K562 (cell line): ENCODE results near the gene FERD3L. TPM values are rescaled to one million over a fixed set of nuclear protein-coding genes. Genes with fewer than 3 reads are reported as not detected.

Experiments
- ATAC-seq: fragments of 200-7000 bp; cut with Tn5 transposase; 3 replicates; pipeline ENCODE4 v1.9.1; 2020; ENCODE audit warnings: moderate library complexity
- BruUV-seq: library from RNA; stranded (reverse); fragments of 400-500 nt; replicated peaks from 2 replicates; lab custom pipeline; 2021; lab: Mats Ljungman, UMichigan
- CTCF ChIA-PET: fragments of 300-600 bp; formaldehyde crosslinking; extraction: SDS; loops from one replicate; lab custom pipeline; 2021; ENCODE audit warnings: low intra/inter-chr PET ratio; lab: Yijun Ruan, JAX
- POLR2A ChIA-PET: fragments of 300-600, 350-650 bp; sonication (Branson Sonifier 250); formaldehyde crosslinking; extraction: SDS; loops from one replicate; lab custom pipeline; 2021; ENCODE audit warnings: antibody characterized with exemption, inconsistent platforms; lab: Yijun Ruan, JAX
- DNase-seq, 4 experiments: peaks; one replicate each; pipeline versions ENCODE4 v3.0.0 to v3.0.0-alpha.2; 2011 to 2018; ENCODE audit warnings: low spot score in 3 of 4, mixed read lengths in 3 of 4; ENCODE audit errors: extremely low read depth in 1 of 4
- FAIRE-seq: peaks from 2 replicates; lab custom pipeline; 2011; peaks lifted over from hg19 to GRCh38; lab: Jason Lieb, UNC
- H2AFZ ChIP-seq: 2 replicates; pipeline ENCODE4 v1.6.0; 2011; ENCODE audit warnings: low read depth, low read length, control low read depth, inconsistent platforms
- H3K27ac ChIP-seq: fragments of 200-600 bp; 3 replicates; pipeline ENCODE4 v1.8.0; 2011; ENCODE audit warnings: low read depth, mild to moderate bottlenecking, control low read depth, inconsistent platforms, low read length, moderate library complexity, mixed read lengths; ENCODE audit errors: extremely low read depth
- H3K27me3 ChIP-seq, 2 experiments: fragments of 300-600 bp in 1 of 2; 2 replicates in 1 of 2; 3 replicates in 1 of 2; pipeline versions ENCODE4 v1.6.0 to v1.8.0; 2011; ENCODE audit warnings: inconsistent platforms in 2 of 2, low read length in 2 of 2, mild to moderate bottlenecking in 1 of 2, mixed read lengths in 1 of 2, moderate library complexity in 1 of 2; ENCODE audit not compliant: control insufficient read depth in 2 of 2, insufficient read depth in 2 of 2
- H3K36me3 ChIP-seq: fragments of 300-600 bp; 3 replicates; pipeline ENCODE4 v1.8.0; 2011; ENCODE audit warnings: mild to moderate bottlenecking, low read length, inconsistent platforms; ENCODE audit not compliant: control insufficient read depth, insufficient read depth
- H3K4me1 ChIP-seq, 2 experiments: fragments of 200-600 bp in 1 of 2; replicated peaks in 1 of 2; 2 replicates in 1 of 2; 3 replicates in 1 of 2; pipeline versions ENCODE4 v1.5.1 to v1.8.0; 2011; ENCODE audit warnings: inconsistent platforms in 2 of 2, low read length in 2 of 2, mild to moderate bottlenecking in 1 of 2, mixed read lengths in 1 of 2, moderate library complexity in 1 of 2; ENCODE audit not compliant: control insufficient read depth in 2 of 2, insufficient read depth in 2 of 2
- H3K4me2 ChIP-seq: 2 replicates; pipeline ENCODE4 v1.6.1; 2011; ENCODE audit warnings: low read length, control low read depth, inconsistent platforms, mixed read lengths; ENCODE audit not compliant: insufficient read depth
- H3K4me3 ChIP-seq: fragments of 200-600 bp; sonication (generic), shearing (Covaris generic); 2 replicates; pipeline ENCODE4 v1.5.1; 2016; ENCODE audit warnings: control low read depth, inconsistent platforms
- H3K79me2 ChIP-seq: fragments of 200-600 bp; 3 replicates; pipeline ENCODE4 v1.8.0; 2011; ENCODE audit warnings: low read length, inconsistent platforms; ENCODE audit not compliant: control insufficient read depth, insufficient read depth
- H3K9ac ChIP-seq, 2 experiments: 2 replicates each; pipeline versions ENCODE4 v1.6.0 to v1.6.1; 2011; ENCODE audit warnings: low read depth in 2 of 2, low read length in 2 of 2, control low read depth in 1 of 2, inconsistent platforms in 1 of 2, mild to moderate bottlenecking in 1 of 2, mixed read lengths in 1 of 2; ENCODE audit not compliant: insufficient read depth in 1 of 2
- H3K9me1 ChIP-seq: one replicate; pipeline ENCODE4 v1.6.0; 2011; ENCODE audit warnings: inconsistent platforms, mild to moderate bottlenecking, low read length, moderate library complexity; ENCODE audit not compliant: control insufficient read depth, insufficient read depth
- H3K9me3 ChIP-seq: replicated peaks from 2 replicates; pipeline ENCODE4 v1.5.1; 2011; ENCODE audit warnings: low read depth, low read length, inconsistent platforms; ENCODE audit not compliant: control insufficient read depth, insufficient read depth
- H4K20me1 ChIP-seq: replicated peaks from 2 replicates; pipeline ENCODE4 v1.6.1; 2011; ENCODE audit warnings: low read length, inconsistent platforms, mixed read lengths; ENCODE audit not compliant: control insufficient read depth, insufficient read depth
- ARID1B ChIP-seq: fragments of 450-650 bp; IDR thresholded peaks from 2 replicates; pipeline ENCODE4 v1.6.1; 2016; ENCODE audit warnings: antibody characterized with exemption, mild to moderate bottlenecking, inconsistent platforms
- FOXP1 ChIP-seq: sonication (generic); formaldehyde crosslinking; IDR thresholded peaks from 2 replicates; pipeline ENCODE4 v1.8.0; 2022; ENCODE audit warnings: mild to moderate bottlenecking, missing genetic modification reagents
- PHB2 ChIP-seq: fragments of 450-650 bp; IDR thresholded peaks from 2 replicates; pipeline ENCODE4 v1.6.1; 2017; ENCODE audit warnings: low read depth
- SAP30 ChIP-seq: fragments of 200-600 bp; sonication (generic); IDR thresholded peaks from 2 replicates; pipeline ENCODE4 v1.6.1; 2012; ENCODE audit warnings: borderline replicate concordance, low read depth, mild to moderate bottlenecking, moderate library complexity, low read length, control low read depth, inconsistent platforms; ENCODE audit not compliant: insufficient read depth, poor library complexity, severe bottlenecking
- SMARCA4 ChIP-seq: fragments of 450-650 bp; IDR thresholded peaks from 2 replicates; pipeline ENCODE4 v1.6.1; 2016
- TBL1XR1 ChIP-seq, 2 experiments: IDR thresholded peaks; 2 replicates each; pipeline ENCODE4 v1.6.1; 2012; ENCODE audit warnings: improper control_type of control experiment in 2 of 2, low read length in 2 of 2, mild to moderate bottlenecking in 1 of 2
- WGBS: fragments of 100-300 bp; shearing (Covaris generic); methylation state at CpG from one replicate; pipeline ENCODE4 v1.1.6; 2016; ENCODE audit warnings: low coverage, mixed read lengths; ENCODE audit not compliant: insufficient coverage; ENCODE audit errors: missing lambda C conversion rate; 5-methylcytosine and 5-hydroxymethylcytosine counted together
- in situ Hi-C: fragments of 300-500 bp; cut with MboI; formaldehyde crosslinking; loops from 4 replicates; pipeline ENCODE4 v1.15.0; 2018; ENCODE audit warnings: inconsistent platforms, mixed read lengths
- intact Hi-C: fragments of 100-400 bp; cut with micrococcal nuclease; formaldehyde crosslinking; loops from 2 replicates; pipeline ENCODE4 v1.14.2; 2022
- polyA plus RNA-seq, 8 experiments: library from polyadenylated mRNA; depleted of rRNA in 4 of 8; stranded (reverse) in 5 of 8; unstranded in 3 of 8; fragments of >200 nt; fragmentation: Nextera tagmentation in 2 of 8; fragmentation: Illumina TruSeq in 1 of 8; extraction: Ambion mirVana in 2 of 8; extraction: Trizol in 1 of 8; gene quantifications; 2 replicates each; pipeline versions ENCODE4 v1.2.1 to v1.2.3, GENCODE V29; 2011 to 2014; ENCODE audit warnings: inconsistent platforms in 1 of 8, missing spikeins in 1 of 8
- total RNA-seq, 7 experiments: library from RNA; depleted of rRNA in 6 of 7; stranded (reverse); fragments of >200 nt in 6 of 7; fragmentation: Illumina TruSeq in 2 of 7; extraction: Trizol in 2 of 7; gene quantifications; 2 replicates each; pipeline versions ENCODE4 v1.2.1 to v1.2.3, GENCODE V29; 2011 to 2021; ENCODE audit warnings: low replicate concordance in 1 of 7
- TF ChIP-seq, protein P1 (sequence below): fragments of 250-450 bp; sonication (Bioruptor Pico); IDR thresholded peaks from 2 replicates; pipeline ENCODE4 v1.5.0; 2020; ENCODE audit warnings: mild to moderate bottlenecking

The FERD3L gene
- total and polyA plus RNA-seq, 9 of the 15 experiments (the other 6 are each of a cell fraction or from before 2014, with no cell fraction given) = not detected

GRCh38 chr7:19102884-19103283, 42.3 kb downstream of the FERD3L start:
- Histone ChIP-seq H3K9me3 (no peaks in the 10 kb centered on the region), H2AFZ (no peak overlapping the region), H3K9me1 (no peaks in the 10 kb centered on the region), H3K4me2 (no peak overlapping the region), H4K20me1 (no peaks in the 10 kb centered on the region), H3K36me3 (no peaks in the 10 kb centered on the region), H3K79me2 (no peaks in the 10 kb centered on the region), H3K4me3 (no peak overlapping the region), H3K27ac (no peak overlapping the region), H3K4me1 (peaks cover 0 to 5% of the 10 kb centered on the region in 2 experiments; a peak in 2 of 5 replicates), H3K27me3 (peaks cover 6 to 21% of the 10 kb centered on the region in 2 experiments; a peak in 3 of 5 replicates), H3K9ac (no peak overlapping the region)
- POLR2A ChIA-PET = no interaction called here
- FAIRE-seq (no peak), DNase-seq (no peak), ATAC-seq (no peak)
- intact Hi-C loops (no loop called here), in situ Hi-C loops (no loop called here)
- CTCF ChIA-PET = no interaction called here
- WGBS = 0% methylated on average over 4 of the region's 4 CpGs
- TF ChIP-seq, protein P1, sequence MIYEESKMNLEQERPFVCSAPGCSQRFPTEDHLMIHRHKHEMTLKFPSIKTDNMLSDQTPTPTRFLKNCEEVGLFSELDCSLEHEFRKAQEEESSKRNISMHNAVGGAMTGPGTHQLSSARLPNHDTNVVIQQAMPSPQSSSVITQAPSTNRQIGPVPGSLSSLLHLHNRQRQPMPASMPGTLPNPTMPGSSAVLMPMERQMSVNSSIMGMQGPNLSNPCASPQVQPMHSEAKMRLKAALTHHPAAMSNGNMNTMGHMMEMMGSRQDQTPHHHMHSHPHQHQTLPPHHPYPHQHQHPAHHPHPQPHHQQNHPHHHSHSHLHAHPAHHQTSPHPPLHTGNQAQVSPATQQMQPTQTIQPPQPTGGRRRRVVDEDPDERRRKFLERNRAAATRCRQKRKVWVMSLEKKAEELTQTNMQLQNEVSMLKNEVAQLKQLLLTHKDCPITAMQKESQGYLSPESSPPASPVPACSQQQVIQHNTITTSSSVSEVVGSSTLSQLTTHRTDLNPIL (CRISPR knock-in tag) = no peak
- no peak for TF ChIP-seq SAP30
- no peak for TF ChIP-seq FOXP1 (CRISPR knock-in tag)
- no peak for TF ChIP-seq TBL1XR1 (IDR thresholded peaks at IDR 0.05; ENCODE audit: low read length in 2 of 2)
- no peak for TF ChIP-seq PHB2
- TF ChIP-seq ARID1B = no peak
- TF ChIP-seq SMARCA4 = no peak
- BruUV-seq = no TSS peak
